Measurements from ENCODE around the gene RUSF1. TPM values are rescaled to one million over a fixed set of nuclear protein-coding genes. Genes with fewer than 3 reads are reported as not detected.
A peak's percentile ranks its signal among the peaks of the same experiment; 100 is the strongest.

The RUSF1 gene
- total and polyA plus RNA-seq, 8 donors, result 39.9 to 96.7 (median 51.0) TPM

DNA sequence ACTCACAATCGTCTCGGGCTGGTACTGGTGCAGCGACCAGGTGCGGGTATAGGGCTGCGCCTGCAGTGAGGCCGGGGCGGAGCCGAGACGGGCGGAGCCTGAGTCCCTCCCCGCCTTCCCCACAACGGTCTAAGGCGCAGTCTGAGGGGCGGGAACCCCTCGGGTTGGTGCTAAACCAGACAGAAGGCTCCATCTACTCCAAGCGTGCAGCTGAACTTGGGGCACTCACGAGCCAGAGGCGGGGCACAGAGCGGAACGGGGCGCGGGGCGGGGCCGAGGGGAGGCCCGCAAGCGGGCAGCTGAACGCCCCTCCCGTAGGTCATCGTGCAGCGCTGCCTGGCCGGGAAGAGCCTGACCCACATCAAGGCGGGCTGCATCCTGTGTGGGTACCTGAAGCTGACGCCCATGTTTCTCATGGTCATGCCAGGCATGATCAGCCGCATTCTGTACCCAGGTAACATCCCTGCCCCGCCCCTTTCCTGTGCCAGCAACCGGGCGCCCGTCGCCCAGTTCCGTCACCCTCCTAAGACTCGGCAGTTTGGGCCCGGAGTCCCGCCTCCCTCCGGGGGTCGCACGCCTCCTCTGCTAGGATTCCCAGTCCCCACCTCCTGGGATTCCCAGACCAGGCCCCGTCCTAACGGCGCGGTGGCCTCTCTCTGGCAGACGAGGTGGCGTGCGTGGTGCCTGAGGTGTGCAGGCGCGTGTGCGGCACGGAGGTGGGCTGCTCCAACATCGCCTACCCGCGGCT lies 20.3 kb downstream of the RUSF1 start:
- DNase-seq, result peak; percentile 47 to 89 (median 68)
- Histone ChIP-seq H3K4me1 (peaks cover 5 to 11% (median 7%) of the 10 kb centered on the region in 3 donors), H3K27me3 (no peaks in the 10 kb centered on the region), H3K36me3 (peaks cover 0 to 6% (median 6%) of the 10 kb centered on the region in 3 donors), H3K4me3 (peak overlapping the region; percentile 29 to 75 (median 43)), H3K9me3 (no peaks in the 10 kb centered on the region), H3K27ac (peak overlapping the region in 1 of 4 donors; percentile 8)
- FAIRE-seq, result no peak
- peak; percentile 68 to 86 (median 84) for ATAC-seq
- WGBS, 2 donors, result 1% methylated on average over 57 to 60 of the region's 60 CpGs
- TF ChIP-seq, protein P1, sequence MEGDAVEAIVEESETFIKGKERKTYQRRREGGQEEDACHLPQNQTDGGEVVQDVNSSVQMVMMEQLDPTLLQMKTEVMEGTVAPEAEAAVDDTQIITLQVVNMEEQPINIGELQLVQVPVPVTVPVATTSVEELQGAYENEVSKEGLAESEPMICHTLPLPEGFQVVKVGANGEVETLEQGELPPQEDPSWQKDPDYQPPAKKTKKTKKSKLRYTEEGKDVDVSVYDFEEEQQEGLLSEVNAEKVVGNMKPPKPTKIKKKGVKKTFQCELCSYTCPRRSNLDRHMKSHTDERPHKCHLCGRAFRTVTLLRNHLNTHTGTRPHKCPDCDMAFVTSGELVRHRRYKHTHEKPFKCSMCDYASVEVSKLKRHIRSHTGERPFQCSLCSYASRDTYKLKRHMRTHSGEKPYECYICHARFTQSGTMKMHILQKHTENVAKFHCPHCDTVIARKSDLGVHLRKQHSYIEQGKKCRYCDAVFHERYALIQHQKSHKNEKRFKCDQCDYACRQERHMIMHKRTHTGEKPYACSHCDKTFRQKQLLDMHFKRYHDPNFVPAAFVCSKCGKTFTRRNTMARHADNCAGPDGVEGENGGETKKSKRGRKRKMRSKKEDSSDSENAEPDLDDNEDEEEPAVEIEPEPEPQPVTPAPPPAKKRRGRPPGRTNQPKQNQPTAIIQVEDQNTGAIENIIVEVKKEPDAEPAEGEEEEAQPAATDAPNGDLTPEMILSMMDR (IDR thresholded peaks at IDR 0.05), result no peak
- intact Hi-C loops (cut with DNase I), result loop anchor here in 1 of 3 donors (10.0 kb wide), 1 partner anchor 217 kb away; no protein-coding TSS in a partner anchor

DNA sequence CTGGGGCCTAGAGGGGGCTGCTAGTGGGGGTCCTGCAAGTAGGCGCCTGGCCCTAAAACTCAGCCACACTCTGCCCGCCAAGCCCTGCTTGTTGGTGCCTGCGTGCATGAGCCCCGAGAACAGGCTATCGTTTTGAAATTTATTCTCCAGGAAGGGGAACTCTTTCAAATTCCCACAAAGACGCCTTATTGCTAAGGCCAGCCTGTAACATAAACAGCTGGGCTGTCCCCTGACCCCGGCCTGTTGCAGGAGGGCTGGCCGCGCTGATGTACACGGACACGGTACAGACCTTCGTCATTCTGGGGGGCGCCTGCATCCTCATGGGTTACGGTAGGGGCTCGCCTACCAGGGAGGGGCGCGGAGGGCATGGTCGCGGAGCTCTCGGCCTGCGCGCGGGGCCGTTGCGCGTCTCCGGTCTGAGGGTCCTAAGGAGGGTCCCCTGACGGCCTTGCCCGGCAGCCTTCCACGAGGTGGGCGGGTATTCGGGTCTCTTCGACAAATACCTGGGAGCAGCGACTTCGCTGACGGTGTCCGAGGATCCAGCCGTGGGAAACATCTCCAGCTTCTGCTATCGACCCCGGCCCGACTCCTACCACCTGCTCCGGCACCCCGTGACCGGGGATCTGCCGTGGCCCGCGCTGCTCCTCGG lies 21.0 kb downstream of the RUSF1 start:
- H3K9me3 ChIP-seq, result no peaks in the 10 kb centered on the region
- H3K27ac ChIP-seq, result no peak overlapping the region
- peaks cover 5 to 11% (median 7%) of the 10 kb centered on the region in 3 donors for H3K4me1 ChIP-seq
- TF ChIP-seq, protein P1 (IDR thresholded peaks at IDR 0.05), result no peak
- H3K36me3 ChIP-seq, result peaks cover 0 to 6% (median 0%) of the 10 kb centered on the region in 3 donors
- intact Hi-C loops (cut with DNase I), result loop anchor here in 1 of 3 donors (10.0 kb wide), 1 partner anchor 218 kb away; no protein-coding TSS in a partner anchor
- peak in 1 of 6 donors; percentile 60 for DNase-seq
- peak overlapping the region; percentile 29 to 75 (median 43) for H3K4me3 ChIP-seq
- FAIRE-seq, result no peak
- peak in 1 of 4 donors; percentile 3 for ATAC-seq
- WGBS, 2 donors, result 11 to 12% methylated on average over 45 to 48 of the region's 48 CpGs
- H3K27me3 ChIP-seq, result no peaks in the 10 kb centered on the region

DNA sequence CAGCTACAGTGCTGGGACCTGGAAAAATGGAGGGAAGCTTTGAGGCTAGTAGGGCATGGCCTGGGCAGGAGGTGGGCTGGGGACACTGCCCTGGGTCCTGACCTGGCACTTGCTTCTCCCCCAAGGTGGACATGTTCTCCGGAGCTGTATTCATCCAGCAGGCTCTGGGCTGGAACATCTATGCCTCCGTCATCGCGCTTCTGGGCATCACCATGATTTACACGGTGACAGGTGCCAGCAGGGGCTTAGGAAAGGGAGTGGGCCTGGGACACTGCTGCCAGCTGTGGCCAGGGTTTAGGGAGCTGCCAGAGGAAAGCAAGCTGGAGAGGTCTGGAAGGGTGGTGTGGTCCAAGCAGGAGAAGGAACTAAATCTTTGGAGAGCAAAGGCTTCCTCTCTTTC lies 22.1 kb downstream of the RUSF1 start:
- 93% methylated on average over 5 of the region's 5 CpGs for WGBS, 2 donors
- Histone ChIP-seq H3K4me1 (peaks cover 5 to 11% (median 7%) of the 10 kb centered on the region in 3 donors), H3K36me3 (no peaks in the 10 kb centered on the region), H3K4me3 (no peak overlapping the region), H3K27me3 (no peaks in the 10 kb centered on the region), H3K27ac (no peak overlapping the region), H3K9me3 (no peaks in the 10 kb centered on the region)
- TF ChIP-seq, protein P1 (IDR thresholded peaks at IDR 0.05), result no peak
- intact Hi-C loops (cut with DNase I), result loop anchor here in 1 of 3 donors (10.0 kb wide), 1 partner anchor 219 kb away; no protein-coding TSS in a partner anchor
- ATAC-seq, result no peak
- DNase-seq, result no peak
- no peak for FAIRE-seq

DNA sequence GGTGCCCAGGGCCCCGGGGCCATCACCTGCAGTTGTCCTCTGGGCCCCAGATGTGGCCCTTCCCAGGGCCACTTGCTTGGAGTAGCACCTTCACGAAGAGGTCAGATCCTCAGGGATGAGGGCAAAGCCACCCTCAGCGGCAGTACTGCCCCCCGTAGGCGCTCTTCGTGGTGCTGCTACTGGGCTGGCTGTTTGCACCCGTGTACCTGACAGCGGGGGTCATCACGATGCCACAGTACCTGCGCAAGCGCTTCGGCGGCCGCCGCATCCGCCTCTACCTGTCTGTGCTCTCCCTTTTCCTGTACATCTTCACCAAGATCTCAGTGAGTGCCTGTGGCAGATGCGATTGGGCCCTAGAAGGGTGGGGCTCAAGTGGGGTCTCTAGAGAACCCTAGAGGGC lies 22.6 kb downstream of the RUSF1 start:
- H3K36me3 ChIP-seq, result no peaks in the 10 kb centered on the region
- H3K4me3 ChIP-seq, result no peak overlapping the region
- H3K9me3 ChIP-seq, result no peaks in the 10 kb centered on the region
- H3K4me1 ChIP-seq, result peaks cover 5 to 11% (median 7%) of the 10 kb centered on the region in 3 donors
- FAIRE-seq, result no peak
- H3K27ac ChIP-seq, result no peak overlapping the region
- 86 to 93% methylated on average over 16 to 17 of the region's 17 CpGs for WGBS, 2 donors
- peak in 1 of 6 donors; percentile 58 for DNase-seq
- H3K27me3 ChIP-seq, result no peaks in the 10 kb centered on the region
- intact Hi-C loops (cut with DNase I), result loop anchor here in 1 of 3 donors (10.0 kb wide), 1 partner anchor 219 kb away; no protein-coding TSS in a partner anchor
- ATAC-seq, result no peak
- TF ChIP-seq, protein P1 (IDR thresholded peaks at IDR 0.05), result no peak

Data from pancreas (tissue), 10 donors.